Liver (tissue), 9 donors: Measurements from ENCODE around the gene EXD3. TPM values are rescaled to one million over a fixed set of nuclear protein-coding genes. Genes with fewer than 3 reads are reported as not detected.

ENCODE experiments used
- DNase-seq: peaks from one replicate; pipeline ENCODE4 v3.0.0-alpha.2; 2017; ENCODE audit warnings: low spot score
- H3K27ac ChIP-seq, 2 donors: one replicate each; pipeline ENCODE4 v1.7.0; 2013; ENCODE audit warnings: inconsistent platforms in 2 of 2, low read length in 2 of 2, control low read depth in 1 of 2, low read depth in 1 of 2, mild to moderate bottlenecking in 1 of 2
- H3K27me3 ChIP-seq, 4 donors: one replicate each; pipeline versions ENCODE4 v1.6.1 to v1.7.0; 2013; ENCODE audit warnings: low read length in 3 of 4, inconsistent platforms in 1 of 4, mild to moderate bottlenecking in 1 of 4, moderate library complexity in 1 of 4; ENCODE audit not compliant: control insufficient read depth in 4 of 4, insufficient read depth in 4 of 4
- H3K36me3 ChIP-seq, 4 donors: one replicate each; pipeline versions ENCODE4 v1.6.1 to v1.7.0; 2013; ENCODE audit warnings: low read length in 3 of 4, mild to moderate bottlenecking in 3 of 4, low read depth in 1 of 4, moderate library complexity in 1 of 4; ENCODE audit not compliant: control insufficient read depth in 4 of 4, insufficient read depth in 3 of 4
- H3K4me1 ChIP-seq, 4 donors: one replicate each; pipeline versions ENCODE4 v1.6.1 to v1.7.0; 2013; ENCODE audit warnings: low read length in 3 of 4, mild to moderate bottlenecking in 3 of 4, moderate library complexity in 1 of 4; ENCODE audit not compliant: control insufficient read depth in 4 of 4, insufficient read depth in 4 of 4
- H3K4me3 ChIP-seq, 3 donors: one replicate each; pipeline versions ENCODE4 v1.6.1 to v1.7.0; 2013; ENCODE audit warnings: low read length in 3 of 3, control low read depth in 1 of 3, low read depth in 1 of 3, mild to moderate bottlenecking in 1 of 3
- H3K9ac ChIP-seq, 2 donors: one replicate each; pipeline ENCODE4 v1.7.0; 2013; ENCODE audit warnings: low read length in 2 of 2, mild to moderate bottlenecking in 2 of 2, moderate library complexity in 2 of 2, control low read depth in 1 of 2, low read depth in 1 of 2
- H3K9me3 ChIP-seq, 4 donors: one replicate each; pipeline versions ENCODE4 v1.6.1 to v1.7.0; 2013; ENCODE audit warnings: low read length in 3 of 4; ENCODE audit not compliant: control insufficient read depth in 4 of 4
- ATF3 ChIP-seq: IDR thresholded peaks from 2 replicates; pipeline ENCODE4 v1.6.1; 2016; ENCODE audit warnings: antibody characterized with exemption
- CTCF ChIP-seq: fragments of 150-350 bp; IDR thresholded peaks from 2 replicates; pipeline ENCODE4 v1.5.1; 2017; ENCODE audit warnings: improper control_type of control experiment, low read depth, low read length; ENCODE audit not compliant: missing input control
- EGR1 ChIP-seq, 2 donors: IDR thresholded peaks; 2 replicates each; pipeline ENCODE4 v1.6.1; 2016 to 2018; ENCODE audit warnings: antibody characterized with exemption in 2 of 2, low read depth in 2 of 2
- FOXA1 ChIP-seq: IDR thresholded peaks from 2 replicates; pipeline ENCODE4 v1.6.1; 2016; ENCODE audit warnings: antibody characterized with exemption
- FOXA2 ChIP-seq: IDR thresholded peaks from 2 replicates; pipeline ENCODE4 v1.6.1; 2016; ENCODE audit warnings: antibody characterized with exemption
- GABPA ChIP-seq, 2 donors: IDR thresholded peaks in 1 of 2; conservative IDR thresholded peaks in 1 of 2; 2 replicates each; pipeline ENCODE4 v1.6.1; 2016; ENCODE audit warnings: antibody characterized with exemption in 2 of 2, mild to moderate bottlenecking in 1 of 2, moderate library complexity in 1 of 2
- HNF4A ChIP-seq, 2 donors: conservative IDR thresholded peaks; 2 replicates each; pipeline ENCODE4 v1.6.1; 2016; ENCODE audit warnings: antibody characterized with exemption in 2 of 2, mild to moderate bottlenecking in 2 of 2
- HNF4G ChIP-seq: IDR thresholded peaks from 2 replicates; pipeline ENCODE4 v1.6.1; 2016; ENCODE audit warnings: antibody characterized with exemption
- JUND ChIP-seq, 2 donors: IDR thresholded peaks; 2 replicates each; pipeline ENCODE4 v1.6.1; 2016; ENCODE audit warnings: antibody characterized with exemption in 2 of 2
- NR2F2 ChIP-seq: IDR thresholded peaks from 2 replicates; pipeline ENCODE4 v1.6.1; 2016; ENCODE audit warnings: antibody characterized with exemption
- RAD21 ChIP-seq, 2 donors: IDR thresholded peaks; 2 replicates each; pipeline ENCODE4 v1.6.1; 2016; ENCODE audit warnings: antibody characterized with exemption in 2 of 2, mild to moderate bottlenecking in 2 of 2
- RXRA ChIP-seq, 2 donors: IDR thresholded peaks; 2 replicates each; pipeline ENCODE4 v1.6.1; 2017 to 2018; ENCODE audit warnings: antibody characterized with exemption in 2 of 2, mild to moderate bottlenecking in 1 of 2
- SP1 ChIP-seq: IDR thresholded peaks from 2 replicates; pipeline ENCODE4 v1.6.1; 2018; ENCODE audit warnings: antibody characterized with exemption, mild to moderate bottlenecking
- TAF1 ChIP-seq: conservative IDR thresholded peaks from 2 replicates; pipeline ENCODE4 v1.6.1; 2016; ENCODE audit warnings: antibody characterized with exemption, mild to moderate bottlenecking
- ZBTB33 ChIP-seq: IDR thresholded peaks from 2 replicates; pipeline ENCODE4 v1.6.1; 2016; ENCODE audit warnings: antibody characterized with exemption
- WGBS: extraction: QIAGEN DNeasy Blood & Tissue Kit; methylation state at CpG from one replicate; pipeline ENCODE4 v1.1.7; 2013; 5-methylcytosine and 5-hydroxymethylcytosine counted together
- polyA plus RNA-seq, 2 donors: library from polyadenylated mRNA; stranded (reverse) in 1 of 2; unstranded in 1 of 2; fragments of 200-250 nt in 1 of 2; fragments of >200 nt in 1 of 2; fragmentation: Nextera tagmentation in 1 of 2; extraction: Ambion mirVana in 1 of 2; gene quantifications; one replicate each; pipeline versions ENCODE4 v1.2.1 to v1.2.3, GENCODE V29; 2013 to 2015
- total RNA-seq, 2 donors: library from RNA; depleted of rRNA; stranded (reverse); fragments of >200 nt; gene quantifications; one replicate each; pipeline ENCODE4 v1.2.3, GENCODE V29; 2014
- donor health status: healthy.
- donor health status: healthy.
- donor health status: healthy.
- donor health status: healthy.
- donor health status: healthy.

EXD3 gene
- total and polyA plus RNA-seq, 4 donors = 2.5 to 6.7 (median 3.7) TPM

- H3K27me3 ChIP-seq = no peaks in the 10 kb centered on the region
- H3K9me3 ChIP-seq = no peaks in the 10 kb centered on the region
- no peak overlapping the region for H3K9ac ChIP-seq
- peaks cover 0 to 5% (median 0%) of the 10 kb centered on the region in 4 donors for H3K36me3 ChIP-seq
- H3K4me1 ChIP-seq = no peaks in the 10 kb centered on the region
- no peak for DNase-seq
- H3K4me3 ChIP-seq = no peak overlapping the region
- TF ChIP-seq HNF4A (conservative IDR thresholded peaks at IDR 0.05) (no peak), RAD21 (IDR thresholded peaks at IDR 0.05) (no peak), SP1 (no peak), JUND (IDR thresholded peaks at IDR 0.05) (no peak), ATF3 (no peak), NR2F2 (no peak), FOXA2 (no peak), RXRA (IDR thresholded peaks at IDR 0.05) (no peak), TAF1 (no peak), GABPA (IDR thresholded peaks at IDR 0.05 in 1 of 2, conservative IDR thresholded peaks at IDR 0.05 in 1 of 2) (no peak), HNF4G (no peak), ZBTB33 (no peak), EGR1 (IDR thresholded peaks at IDR 0.05; ENCODE audit: low read depth in 2 of 2) (no peak), CTCF (no peak)
- no peak overlapping the region for H3K27ac ChIP-seq
- WGBS = 81% methylated on average over 51 of the region's 51 CpGs
Observed at GRCh38 chr9:137368431-137369035, 54.4 kb downstream of the EXD3 start.

- H3K9ac ChIP-seq = no peak overlapping the region
- TF ChIP-seq ATF3 = no peak
- no peak for TF ChIP-seq CTCF
- no peak for TF ChIP-seq FOXA1
- TF ChIP-seq RXRA (IDR thresholded peaks at IDR 0.05) = no peak
- TF ChIP-seq ZBTB33 = no peak
- TF ChIP-seq RAD21 (IDR thresholded peaks at IDR 0.05) = no peak
- no peak for TF ChIP-seq JUND (IDR thresholded peaks at IDR 0.05)
- 90% methylated on average over 38 of the region's 38 CpGs for WGBS
- no peaks in the 10 kb centered on the region for H3K4me1 ChIP-seq
- H3K27ac ChIP-seq = no peak overlapping the region
- no peaks in the 10 kb centered on the region for H3K27me3 ChIP-seq
- DNase-seq = no peak
- no peak overlapping the region for H3K4me3 ChIP-seq
- no peaks in the 10 kb centered on the region for H3K9me3 ChIP-seq
- peaks cover 0 to 3% (median 0%) of the 10 kb centered on the region in 4 donors for H3K36me3 ChIP-seq
Observed at GRCh38 chr9:137367506-137368430, 55.2 kb downstream of the EXD3 start.
